ENCODE data around the gene C9orf43.

C9orf43 gene

GRCh38 chr9:113465599-113466140 lies 55.1 kb downstream of the C9orf43 start:
- no peak for DNase-seq (ENCODE audit: low read depth, low spot score)

- DNase-seq (ENCODE audit: low read depth, low spot score) = no peak
Observed at GRCh38 chr9:113467183-113467582, 56.6 kb downstream of the C9orf43 start.

GRCh38 chr9:113468716-113469448 lies 58.3 kb downstream of the C9orf43 start:
- DNase-seq (ENCODE audit: low read depth, low spot score) = no peak

GRCh38 chr9:113471143-113471542 lies 60.6 kb downstream of the C9orf43 start:
- no peak for DNase-seq (ENCODE audit: low read depth, low spot score)

GRCh38 chr9:113471566-113471965 lies 61.0 kb downstream of the C9orf43 start:
- DNase-seq (ENCODE audit: low read depth, low spot score) = no peak

GRCh38 chr9:113472199-113472598 lies 61.7 kb downstream of the C9orf43 start:
- DNase-seq (ENCODE audit: low read depth, low spot score) = no peak

GRCh38 chr9:113474360-113475028 lies 63.9 kb downstream of the C9orf43 start:
- no peak for DNase-seq (ENCODE audit: low read depth, low spot score)

- DNase-seq (ENCODE audit: low read depth, low spot score) = no peak
Observed at GRCh38 chr9:113475031-113475430, 64.5 kb downstream of the C9orf43 start.

GRCh38 chr9:113475992-113476391 lies 65.4 kb downstream of the C9orf43 start:
- no peak for DNase-seq (ENCODE audit: low read depth, low spot score)

GRCh38 chr9:113476511-113476916 lies 66.0 kb downstream of the C9orf43 start:
- DNase-seq (ENCODE audit: low read depth, low spot score) = no peak

GRCh38 chr9:113477058-113477457 lies 66.5 kb downstream of the C9orf43 start:
- no peak for DNase-seq (ENCODE audit: low read depth, low spot score)

GRCh38 chr9:113477661-113478060 lies 67.1 kb downstream of the C9orf43 start:
- DNase-seq (ENCODE audit: low read depth, low spot score) = no peak

- DNase-seq (ENCODE audit: low read depth, low spot score) = no peak
Observed at GRCh38 chr9:113479174-113479621, 68.7 kb downstream of the C9orf43 start.
